GM12878 (cell line): ENCODE measurements around the gene UNC5B. TPM values are rescaled to one million over a fixed set of nuclear protein-coding genes. Genes with fewer than 3 reads are reported as not detected.
A peak's percentile ranks its signal among the peaks of the same experiment; 100 is the strongest.

ENCODE experiments used
- ATAC-seq: fragments of 200-7000 bp; cut with Tn5 transposase; 3 replicates; pipeline ENCODE4 v1.9.1; 2020; ENCODE audit warnings: mild to moderate bottlenecking, moderate library complexity
- BruUV-seq: library from RNA; stranded (reverse); fragments of 400-500 nt; replicated peaks from 2 replicates; lab custom pipeline; 2021; lab: Mats Ljungman, UMichigan
- CTCF ChIA-PET: fragments of 300-600 bp; sonication (Branson Sonifier 250); formaldehyde crosslinking; extraction: SDS; loops from one replicate; lab custom pipeline; 2021; ENCODE audit warnings: inconsistent platforms; lab: Yijun Ruan, JAX
- POLR2A ChIA-PET: fragments of 350-600 bp; formaldehyde crosslinking; extraction: SDS; loops from one replicate; lab custom pipeline; 2021; ENCODE audit warnings: inconsistent platforms; lab: Charles Lee
- RAD21 ChIA-PET: fragments of 300-600 bp; sonication (Branson Sonifier 250); formaldehyde crosslinking; loops from one replicate; lab custom pipeline; 2023; ENCODE audit warnings: antibody characterized with exemption; ENCODE audit not compliant: unreplicated experiment; lab: Charles Lee
- SMC1A ChIA-PET: fragments of 300-600 bp; sonication (Branson Sonifier 250); formaldehyde crosslinking; loops from one replicate; lab custom pipeline; 2023; ENCODE audit not compliant: unreplicated experiment, uncharacterized antibody; lab: Charles Lee
- DNase-seq: peaks from one replicate; pipeline ENCODE4 v3.0.0-alpha.2; 2011; ENCODE audit warnings: low read depth, low spot score
- FAIRE-seq: peaks from 3 replicates; lab custom pipeline; 2011; peaks lifted over from hg19 to GRCh38; lab: Jason Lieb, UNC
- H2AFZ ChIP-seq: 2 replicates; pipeline ENCODE4 v1.6.0; 2011; ENCODE audit warnings: low read depth, low read length, control low read depth; ENCODE audit not compliant: control insufficient read depth
- H3K27ac ChIP-seq: 2 replicates; pipeline ENCODE4 v1.5.1; 2011; ENCODE audit warnings: control low read depth; ENCODE audit not compliant: control insufficient read depth, insufficient read depth
- H3K27me3 ChIP-seq, 2 experiments: replicated peaks in 1 of 2; 2 replicates each; pipeline versions ENCODE4 v1.6.0 to v1.6.1; 2011; ENCODE audit warnings: low read length in 1 of 2; ENCODE audit not compliant: control insufficient read depth in 2 of 2, insufficient read depth in 2 of 2
- H3K36me3 ChIP-seq, 2 experiments: 2 replicates each; pipeline ENCODE4 v1.5.1; 2011; ENCODE audit warnings: low read length in 1 of 2; ENCODE audit not compliant: control insufficient read depth in 2 of 2, insufficient read depth in 2 of 2
- H3K4me1 ChIP-seq: 2 replicates; pipeline ENCODE4 v1.6.1; 2011; ENCODE audit warnings: mild to moderate bottlenecking, low read length, moderate library complexity, mixed read lengths; ENCODE audit not compliant: control insufficient read depth, insufficient read depth
- H3K4me2 ChIP-seq: 2 replicates; pipeline ENCODE4 v1.6.0; 2011; ENCODE audit warnings: control low read depth; ENCODE audit not compliant: control insufficient read depth, insufficient read depth
- H3K4me3 ChIP-seq: fragments of 200-600 bp; sonication (generic); 2 replicates; pipeline ENCODE4 v1.5.1; 2016
- H3K79me2 ChIP-seq: 2 replicates; pipeline ENCODE4 v1.6.0; 2011; ENCODE audit warnings: low read length; ENCODE audit not compliant: control insufficient read depth, insufficient read depth
- H3K9ac ChIP-seq: 2 replicates; pipeline ENCODE4 v1.8.0; 2011; ENCODE audit warnings: low read length, control low read depth, mixed read lengths; ENCODE audit not compliant: control insufficient read depth, insufficient read depth
- H3K9me3 ChIP-seq: replicated peaks from 3 replicates; pipeline ENCODE4 v1.5.1; 2011; ENCODE audit warnings: mild to moderate bottlenecking, low read length; ENCODE audit not compliant: control insufficient read depth, insufficient read depth
- H4K20me1 ChIP-seq: 2 replicates; pipeline ENCODE4 v1.6.0; 2011; ENCODE audit not compliant: control insufficient read depth, insufficient read depth
- CTCF ChIP-seq, 3 experiments: IDR thresholded peaks in 2 of 3; conservative IDR thresholded peaks in 1 of 3; 2 replicates each; pipeline ENCODE4 v1.5.1; 2011; ENCODE audit warnings: low read depth in 3 of 3, low read length in 3 of 3, mild to moderate bottlenecking in 3 of 3, control low read depth in 2 of 3, moderate library complexity in 2 of 3, inconsistent platforms in 1 of 3, mixed read lengths in 1 of 3; ENCODE audit not compliant: control insufficient read depth in 2 of 3, insufficient read depth in 1 of 3; ENCODE audit errors: extremely low read depth in 1 of 3
- DPF2 ChIP-seq: fragments of 450-650 bp; IDR thresholded peaks from 2 replicates; pipeline ENCODE4 v1.6.1; 2017; ENCODE audit warnings: mild to moderate bottlenecking
- HDAC6 ChIP-seq: fragments of 200-600 bp; sonication (generic); IDR thresholded peaks from one replicate; pipeline ENCODE4 v1.8.0; 2017; ENCODE audit warnings: antibody characterized with exemption; ENCODE audit not compliant: unreplicated experiment
- IRF5 ChIP-seq: fragments of 450-650 bp; IDR thresholded peaks from 2 replicates; pipeline ENCODE4 v1.6.1; 2017; ENCODE audit warnings: borderline replicate concordance
- NFYA ChIP-seq: IDR thresholded peaks from 2 replicates; pipeline ENCODE4 v1.6.1; 2011; ENCODE audit warnings: low read depth, mild to moderate bottlenecking, low read length, improper control_type of control experiment, borderline replicate concordance
- NRF1 ChIP-seq: conservative IDR thresholded peaks from 2 replicates; pipeline ENCODE4 v1.6.1; 2011; ENCODE audit warnings: mild to moderate bottlenecking, low read depth, low read length, improper control_type of control experiment
- USF2 ChIP-seq: IDR thresholded peaks from 2 replicates; pipeline ENCODE4 v1.6.1; 2011; ENCODE audit warnings: low read depth, low read length, improper control_type of control experiment, borderline replicate concordance
- WGBS: methylation state at CpG from one replicate; pipeline ENCODE4 v1.1.6; 2016; ENCODE audit warnings: low lambda C conversion rate; ENCODE audit not compliant: insufficient replicate concordance, insufficient coverage; ENCODE audit errors: missing lambda C conversion rate; 5-methylcytosine and 5-hydroxymethylcytosine counted together
- in situ Hi-C: fragments of 300-500 bp; cut with MboI; formaldehyde crosslinking; loops from 9 replicates; pipeline ENCODE4 v1.14.3; 2018; ENCODE audit warnings: mixed read lengths
- intact Hi-C: fragments of 100-400 bp; cut with micrococcal nuclease; formaldehyde crosslinking; loops from one replicate; pipeline ENCODE4 v1.14.2; 2022; ENCODE audit not compliant: unreplicated experiment
- polyA plus RNA-seq, 11 experiments: library from polyadenylated mRNA; depleted of rRNA in 4 of 11; unstranded in 6 of 11; stranded (reverse) in 5 of 11; fragments of >200 nt; fragmentation: Nextera tagmentation in 4 of 11; fragmentation: Illumina TruSeq in 1 of 11; extraction: Ambion mirVana in 4 of 11; extraction: Trizol in 1 of 11; gene quantifications; 1 replicate in 1 of 11; 2 replicates in 10 of 11; pipeline versions ENCODE4 v1.2.1 to v1.2.3, GENCODE V29; 2011 to 2016; ENCODE audit warnings: inconsistent platforms in 2 of 11, missing spikeins in 2 of 11, low read depth in 1 of 11
- total RNA-seq, 4 experiments: library from RNA; depleted of rRNA in 3 of 4; stranded (reverse); fragments of >200 nt in 3 of 4; fragmentation: Illumina TruSeq in 1 of 4; extraction: Trizol in 1 of 4; gene quantifications; 2 replicates each; pipeline versions ENCODE4 v1.2.1 to v1.2.3, GENCODE V29; 2013 to 2021

Gene UNC5B
- total and polyA plus RNA-seq, 10 of the 15 experiments (the other 5 are each of a cell fraction or from before 2014, with no cell fraction given) = 0.03 to 0.08 TPM; not detected in 8

GRCh38 chr10:71274901-71275796, 62.8 kb downstream of the UNC5B start:
- no peaks in the 10 kb centered on the region for H4K20me1 ChIP-seq
- no peak overlapping the region for H3K9ac ChIP-seq
- H3K4me1 ChIP-seq = no peaks in the 10 kb centered on the region
- intact Hi-C loops (no loop called here), in situ Hi-C loops (no loop called here)
- H3K4me3 ChIP-seq = no peak overlapping the region
- ATAC-seq (no peak), FAIRE-seq (no peak), DNase-seq (no peak)
- ChIA-PET POLR2A (no interaction called here), CTCF (interaction anchor here (0.6 to 4.5 kb wide), 6 partner anchors 10 to 1558 kb away, joined by 3 to 16 read pairs (median 3); no protein-coding TSS in a partner anchor), SMC1A (no interaction called here), RAD21 (interaction anchor here (1.5 kb wide), 1 partner anchor 373 kb away, joined by 4 read pairs; no protein-coding TSS in a partner anchor)
- H3K27ac ChIP-seq = no peak overlapping the region
- BruUV-seq = no TSS peak
- no peaks in the 10 kb centered on the region for H3K9me3 ChIP-seq
- TF ChIP-seq USF2 (no peak), CTCF (IDR thresholded peaks at IDR 0.05 in 2 of 3, conservative IDR thresholded peaks at IDR 0.05 in 1 of 3; ENCODE audit: control insufficient read depth in 2 of 3, extremely low read depth in 1 of 3, insufficient read depth in 1 of 3, low read depth in 3 of 3, low read length in 3 of 3) (0 out of 6 replicates have a peak, but pooled peaks of 1 of the 3 experiments have one; percentile 6), IRF5 (no peak), DPF2 (no peak), NFYA (no peak), NRF1 (no peak), HDAC6 (no peak)
- no peak overlapping the region for H2AFZ ChIP-seq
- H3K4me2 ChIP-seq = no peak overlapping the region
- H3K79me2 ChIP-seq = no peaks in the 10 kb centered on the region
- no peaks in the 10 kb centered on the region for H3K36me3 ChIP-seq
- H3K27me3 ChIP-seq = no peaks in the 10 kb centered on the region; a peak in 1 of 4 replicates
- WGBS = 26% methylated on average over 11 of the region's 11 CpGs
